ENCODE data around the gene IRF7. TPM values are rescaled to one million over a fixed set of nuclear protein-coding genes. Genes with fewer than 3 reads are reported as not detected.

Gene IRF7
- total and polyA plus RNA-seq, 2 of the 4 experiments (the other 2 are of a cell fraction) = 1.6 to 4.5 TPM

DNA sequence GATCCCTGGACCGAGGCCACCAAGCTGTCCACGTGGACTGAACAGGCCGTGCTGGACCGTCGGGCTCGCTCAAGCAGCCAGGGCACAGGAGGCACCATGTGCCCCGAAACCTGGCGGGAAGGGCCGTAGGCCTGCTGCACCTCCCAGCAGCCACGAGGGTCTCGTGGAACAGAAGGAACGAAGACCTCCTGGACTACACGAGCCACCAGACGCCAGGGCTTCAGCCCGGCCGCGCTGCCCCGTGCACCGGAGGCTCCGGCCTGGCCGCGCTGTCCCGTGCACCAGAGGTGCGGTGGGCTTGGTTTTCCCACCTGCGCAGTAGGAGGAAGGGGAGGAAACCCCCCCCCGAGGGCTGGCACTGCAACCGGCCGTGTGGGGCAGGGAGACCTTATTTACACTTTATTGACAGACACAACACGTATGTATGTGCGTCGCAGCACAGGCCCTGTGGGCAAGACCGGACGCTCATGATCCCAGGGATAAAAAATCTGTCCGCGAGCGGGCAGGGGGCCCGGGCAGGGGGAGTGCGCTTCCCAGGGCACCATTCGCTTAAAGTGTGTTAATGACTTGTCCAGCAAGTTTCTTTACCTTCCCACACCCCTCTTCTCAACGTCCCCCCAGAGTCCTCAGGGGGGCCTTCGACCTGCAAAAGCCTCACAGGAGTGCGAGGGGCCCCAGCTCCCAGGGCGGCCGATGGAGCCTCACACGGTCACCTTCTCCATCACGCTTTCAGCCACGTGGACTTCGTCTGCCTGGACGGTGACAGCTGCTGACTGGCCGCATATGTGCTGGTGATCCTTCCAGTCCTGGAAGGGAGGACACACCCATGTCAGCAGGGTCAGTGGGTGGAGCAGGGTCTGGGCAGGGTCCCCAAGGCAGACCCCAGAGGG is 28.3 kb upstream of the IRF7 start (continued):
- no peak for TF ChIP-seq SMC3 (IDR thresholded peaks at IDR 0.05; ENCODE audit: low read depth, low read length)

DNA sequence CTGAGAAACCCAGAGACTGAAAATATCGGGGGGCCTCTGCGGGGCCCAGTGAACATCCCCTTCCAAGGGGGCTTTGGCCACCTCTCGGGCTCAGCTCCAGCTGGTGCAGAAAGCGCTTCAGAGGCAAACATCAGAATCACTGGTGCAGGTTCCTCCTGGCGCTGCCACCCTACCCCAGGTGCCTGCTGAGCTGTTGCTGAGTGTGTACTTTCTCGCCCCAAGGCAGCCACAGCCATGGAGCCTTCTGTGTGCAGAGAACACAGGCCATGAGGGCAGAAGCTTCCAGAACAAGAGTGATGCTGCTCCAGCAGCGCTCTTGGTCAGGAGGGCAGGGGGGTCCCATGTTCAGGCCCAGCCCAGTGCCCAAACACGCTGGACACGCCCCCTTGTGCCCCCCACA is 27.6 kb upstream of the IRF7 start:
- no TSS peak for BruUV-seq (replicated peaks)
- H3K36me3 ChIP-seq (ENCODE audit: control insufficient read depth, insufficient read depth, low read length) = peaks cover 23% of the 10 kb centered on the region
- H3K9ac ChIP-seq (ENCODE audit: low read depth, low read length) = no peak overlapping the region
- in situ Hi-C loops (cut with MboI; ENCODE audit: low sequenced_read_pairs) = no loop called here
- no peak overlapping the region for H3K18ac ChIP-seq (ENCODE audit: low read depth, low read length)
- DNase-seq (no peak), ATAC-seq (ENCODE audit: low read depth) (no peak)
- no peaks in the 10 kb centered on the region for H3K9me3 ChIP-seq (ENCODE audit: control insufficient read depth, insufficient read depth, low read length)
- peaks cover 2% of the 10 kb centered on the region; the same call in 1 of the 2 replicates for H3K27me3 ChIP-seq (ENCODE audit: control insufficient read depth, insufficient read depth, low read length)
- 95% methylated on average over 6 of the region's 9 CpGs; no CpG with 5 or more reads in 1 of the 2 experiments for WGBS, 2 experiments (ENCODE audit: extremely low coverage in 2 of 2, insufficient read length in 1 of 2)
- POLR2A ChIA-PET (ENCODE audit: unreplicated experiment) = no interaction called here
- no peaks in the 10 kb centered on the region for H3K9me1 ChIP-seq (ENCODE audit: insufficient read depth, low read length)
- H4K5ac ChIP-seq (ENCODE audit: low read depth, low read length) = no peak overlapping the region
- no peak overlapping the region for H3K4me2 ChIP-seq (ENCODE audit: low read depth, low read length)
- CTCF ChIA-PET = no interaction called here
- no peak overlapping the region for H2BK15ac ChIP-seq (ENCODE audit: low read depth, low read length)
- no peak overlapping the region for H2AFZ ChIP-seq (replicated peaks; ENCODE audit: low read length, poor library complexity)
- H4K20me1 ChIP-seq (ENCODE audit: insufficient read depth, low read length) = peaks cover 15% of the 10 kb centered on the region
- no peak overlapping the region for H2AK5ac ChIP-seq (ENCODE audit: low read depth, low read length)
- no peak overlapping the region for H4K8ac ChIP-seq (ENCODE audit: low read depth in 2 of 2, low read length in 2 of 2)
- H3K79me1 ChIP-seq (ENCODE audit: low read depth in 1 of 2, low read length in 2 of 2) = no peaks in the 10 kb centered on the region
- no peak overlapping the region for H2BK120ac ChIP-seq (ENCODE audit: low read depth, low read length)
- no peak overlapping the region for H4K91ac ChIP-seq (ENCODE audit: insufficient read depth, low read depth, low read length)
- no peak overlapping the region for H3K23ac ChIP-seq (ENCODE audit: low read depth, low read length)
- no peak overlapping the region for H2BK5ac ChIP-seq (ENCODE audit: low read depth, low read length, poor library complexity, severe bottlenecking)
- no peak overlapping the region for H2AK9ac ChIP-seq (replicated peaks; ENCODE audit: low read depth, low read length, poor library complexity)
- H3K27ac ChIP-seq (ENCODE audit: insufficient read depth, low read length) = no peak overlapping the region
- H3K4ac ChIP-seq (ENCODE audit: low read depth, low read length) = no peak overlapping the region
- no peaks in the 10 kb centered on the region for H3K4me1 ChIP-seq (ENCODE audit: control insufficient read depth, insufficient read depth, low read length)
- no peak overlapping the region for H3K4me3 ChIP-seq (ENCODE audit: insufficient read depth, low read depth, low read length)
- no peak overlapping the region for H2BK20ac ChIP-seq (ENCODE audit: low read depth, low read length)
- no peak overlapping the region for H3K56ac ChIP-seq (ENCODE audit: extremely low read depth, insufficient read depth, low read length)
- no peak for TF ChIP-seq CHD1 (IDR thresholded peaks at IDR 0.05; ENCODE audit: low read depth, low read length)
- no peak for TF ChIP-seq CEBPB (IDR thresholded peaks at IDR 0.05; ENCODE audit: low read depth, low read length)
- no peak for TF ChIP-seq RCOR1 (IDR thresholded peaks at IDR 0.05; ENCODE audit: insufficient replicate concordance, low read length)
- TF ChIP-seq NFE2L2 (IDR thresholded peaks at IDR 0.05; ENCODE audit: low read depth, low read length) = no peak
- TF ChIP-seq, protein P1, sequence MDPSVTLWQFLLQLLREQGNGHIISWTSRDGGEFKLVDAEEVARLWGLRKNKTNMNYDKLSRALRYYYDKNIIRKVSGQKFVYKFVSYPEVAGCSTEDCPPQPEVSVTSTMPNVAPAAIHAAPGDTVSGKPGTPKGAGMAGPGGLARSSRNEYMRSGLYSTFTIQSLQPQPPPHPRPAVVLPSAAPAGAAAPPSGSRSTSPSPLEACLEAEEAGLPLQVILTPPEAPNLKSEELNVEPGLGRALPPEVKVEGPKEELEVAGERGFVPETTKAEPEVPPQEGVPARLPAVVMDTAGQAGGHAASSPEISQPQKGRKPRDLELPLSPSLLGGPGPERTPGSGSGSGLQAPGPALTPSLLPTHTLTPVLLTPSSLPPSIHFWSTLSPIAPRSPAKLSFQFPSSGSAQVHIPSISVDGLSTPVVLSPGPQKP (IDR thresholded peaks at IDR 0.05; ENCODE audit: borderline replicate concordance, low read depth, low read length) = no peak
- no peak overlapping the region for H3K14ac ChIP-seq (replicated peaks; ENCODE audit: low read depth, low read length)
- dilution Hi-C loops (cut with HindIII; ENCODE audit: low sequenced_read_pairs, unreplicated experiment) = no loop called here
- intact Hi-C loops (cut with micrococcal nuclease) = no loop called here
